SK-N-SH treated with all-trans-retinoic acid at 6 μM for 48 hours (cell line): ENCODE results near the gene TPO.

Experiments
- ATAC-seq: fragments of 200-7000 bp; cut with Tn5 transposase; 3 replicates; pipeline ENCODE4 v1.9.1; 2020; ENCODE audit warnings: mild to moderate bottlenecking, moderate library complexity
- ARNTL ChIP-seq: fragments of 450-650 bp; formaldehyde crosslinking; IDR thresholded peaks from 2 replicates; pipeline ENCODE4 v1.5.0; 2020; ENCODE audit warnings: low read depth, mild to moderate bottlenecking, moderate library complexity, borderline replicate concordance
- BACH2 ChIP-seq: fragments of 250-450 bp; sonication (Bioruptor Pico); IDR thresholded peaks from 2 replicates; pipeline ENCODE4 v1.9.0; 2021; ENCODE audit warnings: mild to moderate bottlenecking, borderline replicate concordance
- CREB5 ChIP-seq: fragments of 250-450 bp; sonication (Bioruptor Pico); IDR thresholded peaks from 2 replicates; pipeline ENCODE4 v1.5.1; 2020; ENCODE audit warnings: low read depth, mild to moderate bottlenecking, moderate library complexity
- CSDC2 ChIP-seq: fragments of 250-450 bp; sonication (Bioruptor Pico); IDR thresholded peaks from 2 replicates; pipeline ENCODE4 v1.5.0; 2020; ENCODE audit warnings: mild to moderate bottlenecking, moderate library complexity
- CSRNP3 ChIP-seq: fragments of 250-450 bp; sonication (Bioruptor Pico); IDR thresholded peaks from 2 replicates; pipeline ENCODE4 v1.5.1; 2021; ENCODE audit warnings: mild to moderate bottlenecking, moderate library complexity
- ESRRG ChIP-seq: fragments of 250-450 bp; sonication (Bioruptor Pico); IDR thresholded peaks from 2 replicates; pipeline ENCODE4 v1.6.1; 2021; ENCODE audit warnings: mild to moderate bottlenecking
- GLIS3 ChIP-seq: fragments of 250-450 bp; sonication (Bioruptor Pico); IDR thresholded peaks from 2 replicates; pipeline ENCODE4 v1.5.0; 2020; ENCODE audit warnings: mild to moderate bottlenecking, moderate library complexity
- ISL1 ChIP-seq: fragments of 250-450 bp; sonication (Bioruptor Pico); IDR thresholded peaks from 2 replicates; pipeline ENCODE4 v2.1.2; 2022; ENCODE audit warnings: mild to moderate bottlenecking, moderate library complexity
- OSR1 ChIP-seq: fragments of 250-450 bp; sonication (Bioruptor Pico); IDR thresholded peaks from 2 replicates; pipeline ENCODE4 v1.8.0; 2022; ENCODE audit warnings: moderate library complexity, mild to moderate bottlenecking, inconsistent platforms
- PATZ1 ChIP-seq: fragments of 250-450 bp; sonication (Bioruptor Pico); IDR thresholded peaks from 2 replicates; pipeline ENCODE4 v1.8.0; 2020; ENCODE audit warnings: mild to moderate bottlenecking, moderate library complexity, borderline replicate concordance
- POU6F1 ChIP-seq: fragments of 250-450 bp; sonication (Bioruptor Pico); IDR thresholded peaks from 2 replicates; pipeline ENCODE4 v1.8.0; 2021; ENCODE audit warnings: low read depth, mild to moderate bottlenecking, moderate library complexity, borderline replicate concordance
- PPARA ChIP-seq: fragments of 250-450 bp; sonication (Bioruptor Pico); IDR thresholded peaks from 2 replicates; pipeline ENCODE4 v1.5.0; 2020; ENCODE audit warnings: mild to moderate bottlenecking, borderline replicate concordance
- SNAI2 ChIP-seq: fragments of 250-450 bp; sonication (Bioruptor Pico); IDR thresholded peaks from 2 replicates; pipeline ENCODE4 v1.5.0; 2020; ENCODE audit warnings: mild to moderate bottlenecking, moderate library complexity
- TCF4 ChIP-seq: fragments of 250-450 bp; sonication (Bioruptor Pico); IDR thresholded peaks from 2 replicates; pipeline ENCODE4 v1.8.0; 2021; ENCODE audit warnings: mild to moderate bottlenecking, moderate library complexity, borderline replicate concordance
- TOX ChIP-seq: fragments of 250-450 bp; sonication (Bioruptor Pico); IDR thresholded peaks from 2 replicates; pipeline ENCODE4 v1.8.0; 2021; ENCODE audit warnings: mild to moderate bottlenecking, moderate library complexity, borderline replicate concordance
- TSHZ2 ChIP-seq: fragments of 250-450 bp; sonication (Bioruptor Pico); IDR thresholded peaks from 2 replicates; pipeline ENCODE4 v1.5.0; 2020; ENCODE audit warnings: mild to moderate bottlenecking, moderate library complexity
- ZC3H10 ChIP-seq: fragments of 250-450 bp; sonication (Bioruptor Pico); IDR thresholded peaks from 2 replicates; pipeline ENCODE4 v1.5.1; 2021; ENCODE audit warnings: mild to moderate bottlenecking, moderate library complexity
- ZFP3 ChIP-seq: fragments of 250-450 bp; sonication (Bioruptor Pico); IDR thresholded peaks from 2 replicates; pipeline ENCODE4 v1.5.0; 2020; ENCODE audit warnings: mild to moderate bottlenecking, moderate library complexity
- ZFP30 ChIP-seq: fragments of 450-650 bp; formaldehyde crosslinking; IDR thresholded peaks from 2 replicates; pipeline ENCODE4 v1.5.0; 2022; ENCODE audit warnings: mild to moderate bottlenecking, moderate library complexity
- ZNF565 ChIP-seq: fragments of 450-650 bp; formaldehyde crosslinking; conservative IDR thresholded peaks from 2 replicates; pipeline ENCODE4 v1.5.0; 2020; ENCODE audit warnings: low read depth, mild to moderate bottlenecking, moderate library complexity
- ZNF70 ChIP-seq: fragments of 450-650 bp; formaldehyde crosslinking; IDR thresholded peaks from 2 replicates; pipeline ENCODE4 v1.5.0; 2020; ENCODE audit warnings: mild to moderate bottlenecking, moderate library complexity

TPO gene

GRCh38 chr2:1367601-1368000, 45.7 kb upstream of the TPO start:
- no peak for ATAC-seq
- TF ChIP-seq PATZ1 (CRISPR knock-in tag) (no peak), OSR1 (CRISPR knock-in tag) (no peak), ZC3H10 (CRISPR knock-in tag) (no peak), CSDC2 (CRISPR knock-in tag) (no peak), ESRRG (CRISPR knock-in tag) (no peak), SNAI2 (CRISPR knock-in tag) (no peak), TOX (CRISPR knock-in tag) (no peak)

- ATAC-seq, result no peak
- TF ChIP-seq ZNF70 (CRISPR knock-in tag) (no peak), ARNTL (no peak), ZFP3 (no peak), CSDC2 (CRISPR knock-in tag) (no peak), GLIS3 (CRISPR knock-in tag) (no peak)
Observed at GRCh38 chr2:1369905-1370304, 43.4 kb upstream of the TPO start.

- TF ChIP-seq ZFP30 (CRISPR knock-in tag) (no peak), SNAI2 (CRISPR knock-in tag) (no peak), TSHZ2 (no peak), GLIS3 (CRISPR knock-in tag) (no peak), PATZ1 (CRISPR knock-in tag) (no peak), PPARA (no peak), ZNF565 (CRISPR knock-in tag) (no peak), BACH2 (CRISPR knock-in tag) (no peak), CREB5 (no peak), CSDC2 (CRISPR knock-in tag) (no peak), CSRNP3 (CRISPR knock-in tag) (no peak), ZNF70 (CRISPR knock-in tag) (no peak), ZFP3 (no peak), POU6F1 (CRISPR knock-in tag) (no peak), TCF4 (no peak), ISL1 (CRISPR knock-in tag) (no peak), OSR1 (CRISPR knock-in tag) (no peak), TOX (CRISPR knock-in tag) (no peak)
- ATAC-seq, result no peak
Observed at GRCh38 chr2:1370461-1370860, 42.8 kb upstream of the TPO start.
